HEK293T (cell line): ENCODE data around the gene SLC44A3.

Experiments
- ARNT ChIP-seq: fragments of 450-650 bp; IDR thresholded peaks from 2 replicates; pipeline ENCODE4 v1.6.1; 2017; ENCODE audit warnings: mild to moderate bottlenecking
- BHLHE40 ChIP-seq: fragments of 450-650 bp; IDR thresholded peaks from 2 replicates; pipeline ENCODE4 v1.6.1; 2016; ENCODE audit warnings: mild to moderate bottlenecking, moderate library complexity, borderline replicate concordance
- FOXA1 ChIP-seq: fragments of 450-650 bp; IDR thresholded peaks from 2 replicates; pipeline ENCODE4 v1.6.1; 2016; ENCODE audit warnings: mild to moderate bottlenecking
- FOXK2 ChIP-seq: fragments of 450-650 bp; IDR thresholded peaks from 2 replicates; pipeline ENCODE4 v1.6.1; 2016; ENCODE audit warnings: mild to moderate bottlenecking
- FOXM1 ChIP-seq: fragments of 450-650 bp; IDR thresholded peaks from 2 replicates; pipeline ENCODE4 v1.6.1; 2017; ENCODE audit warnings: mild to moderate bottlenecking, borderline replicate concordance
- HDGF ChIP-seq: fragments of 450-650 bp; IDR thresholded peaks from 2 replicates; pipeline ENCODE4 v1.6.1; 2017; ENCODE audit warnings: antibody characterized with exemption, borderline replicate concordance
- L3MBTL2 ChIP-seq: fragments of 450-650 bp; conservative IDR thresholded peaks from 2 replicates; pipeline ENCODE4 v1.6.1; 2016; ENCODE audit warnings: mild to moderate bottlenecking
- LEF1 ChIP-seq: fragments of 450-650 bp; IDR thresholded peaks from 2 replicates; pipeline ENCODE4 v1.6.1; 2017; ENCODE audit warnings: mild to moderate bottlenecking, borderline replicate concordance
- SP1 ChIP-seq: fragments of 450-650 bp; IDR thresholded peaks from 2 replicates; pipeline ENCODE4 v1.6.1; 2017
- SUZ12 ChIP-seq: fragments of 450-650 bp; IDR thresholded peaks from 2 replicates; pipeline ENCODE4 v1.6.1; 2016; ENCODE audit warnings: mild to moderate bottlenecking
- TARDBP ChIP-seq: fragments of 450-650 bp; IDR thresholded peaks from 2 replicates; pipeline ENCODE4 v1.6.1; 2016

GRCh38 chr1:94858276-94858675 lies 38.1 kb downstream of the SLC44A3 start:
- no peak for TF ChIP-seq SUZ12
- TF ChIP-seq BHLHE40 = no peak
- TF ChIP-seq HDGF = no peak
- TF ChIP-seq ARNT = no peak
- TF ChIP-seq SP1 = no peak
- no peak for TF ChIP-seq FOXK2
- no peak for TF ChIP-seq TARDBP
- no peak for TF ChIP-seq LEF1
- TF ChIP-seq FOXA1 = no peak
- TF ChIP-seq L3MBTL2 = no peak
- TF ChIP-seq FOXM1 = no peak
